NCI-H2196 treated with DMSO at 0.1 percent for 48 hours (cell line): ENCODE results near the gene UBASH3A.

Experiments used
- DNase-seq: peaks from one replicate; lab custom pipeline; 2025; ENCODE audit not compliant: unreplicated experiment; lab: John Stamatoyannopoulos, UW

UBASH3A gene

DNA sequence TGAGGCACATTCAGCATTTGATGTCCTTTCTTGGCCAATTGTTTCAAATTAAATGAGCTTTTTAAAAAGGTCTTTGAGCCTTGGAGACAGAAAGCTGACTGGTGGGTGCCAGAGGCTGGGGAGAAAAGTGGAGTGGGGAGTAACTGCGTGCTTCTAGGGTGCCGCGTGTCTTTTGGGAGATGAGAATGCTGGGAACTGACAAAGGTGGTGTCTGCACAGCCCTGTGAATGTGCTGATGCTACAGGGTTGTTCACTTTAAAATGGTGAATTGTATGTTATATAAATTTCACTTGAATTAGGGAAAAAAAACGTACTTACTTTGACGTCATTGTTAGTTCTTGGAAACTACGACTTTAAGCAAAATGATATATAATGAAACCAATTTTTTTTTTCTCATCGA is 29.2 kb upstream of the UBASH3A start:
- DNase-seq = no peak

DNA sequence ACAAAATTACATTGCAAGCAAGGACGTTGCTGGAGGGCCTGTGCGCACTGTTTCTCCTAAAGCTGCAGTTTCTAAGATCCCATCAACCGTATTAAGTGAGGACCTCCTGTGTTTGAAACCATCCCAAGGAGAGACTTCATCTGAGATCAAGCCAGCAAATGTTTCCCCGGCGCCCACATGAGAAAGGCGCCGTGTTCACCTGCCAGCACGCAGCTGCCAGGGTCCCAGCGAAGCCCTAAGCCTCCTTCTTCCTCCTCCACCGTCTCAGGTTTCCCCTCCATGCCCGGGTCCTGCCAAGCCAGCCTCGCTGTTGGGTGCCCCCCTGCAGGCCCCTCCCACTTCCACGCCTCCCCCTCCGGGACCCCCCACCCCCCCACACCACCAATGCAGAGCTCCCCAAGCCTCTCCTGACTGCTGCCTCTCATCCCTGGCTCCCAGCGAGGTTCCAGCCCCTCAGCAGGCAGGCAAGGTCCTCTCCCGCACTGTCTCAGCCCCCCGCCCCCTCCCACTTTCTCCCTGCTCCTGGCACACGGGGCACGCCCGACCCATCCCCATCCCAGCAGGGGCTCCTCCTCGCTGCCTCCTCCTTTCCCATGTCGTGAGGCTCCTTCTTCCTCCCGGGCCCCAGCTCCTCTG is 28.7 kb upstream of the UBASH3A start:
- DNase-seq = no peak

DNA sequence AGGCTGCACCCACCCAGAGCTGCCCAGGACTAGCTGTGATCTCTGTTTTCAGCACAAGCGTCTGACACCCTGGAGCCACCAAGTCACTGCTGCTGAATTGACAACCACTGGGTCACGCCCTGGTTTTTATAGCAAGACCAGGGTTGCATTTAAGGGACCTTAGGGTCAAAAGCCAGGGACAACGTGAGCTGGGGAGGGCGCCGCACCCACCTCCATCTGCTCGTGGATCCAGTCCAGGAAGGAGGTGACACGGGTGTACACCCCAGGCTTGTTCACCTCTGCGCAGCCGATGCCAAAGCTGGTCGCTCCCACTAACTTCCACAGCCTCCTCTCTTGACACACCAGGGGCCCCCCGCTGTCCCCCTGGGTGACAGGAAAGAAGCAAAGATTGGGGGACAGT is 28.2 kb upstream of the UBASH3A start:
- DNase-seq = no peak

DNA sequence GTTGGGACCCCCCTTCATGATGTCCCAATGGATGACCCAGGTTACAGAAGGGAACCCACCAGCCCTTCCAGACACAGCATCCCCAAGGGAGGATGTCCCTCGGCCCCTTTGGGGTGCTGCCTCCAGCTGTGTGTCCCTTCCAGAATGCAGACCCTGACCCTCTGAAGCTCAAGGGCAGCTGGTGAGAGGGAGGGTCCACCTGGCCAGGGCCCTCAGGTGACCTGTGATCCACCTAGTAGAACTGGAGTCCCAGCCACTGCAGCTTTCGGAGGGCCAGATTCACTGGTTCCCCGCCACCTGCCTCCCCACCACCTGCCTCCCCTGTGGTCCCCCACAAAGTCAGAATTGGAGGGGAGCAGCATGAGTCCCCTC is 27.8 kb upstream of the UBASH3A start:
- no peak for DNase-seq

DNA sequence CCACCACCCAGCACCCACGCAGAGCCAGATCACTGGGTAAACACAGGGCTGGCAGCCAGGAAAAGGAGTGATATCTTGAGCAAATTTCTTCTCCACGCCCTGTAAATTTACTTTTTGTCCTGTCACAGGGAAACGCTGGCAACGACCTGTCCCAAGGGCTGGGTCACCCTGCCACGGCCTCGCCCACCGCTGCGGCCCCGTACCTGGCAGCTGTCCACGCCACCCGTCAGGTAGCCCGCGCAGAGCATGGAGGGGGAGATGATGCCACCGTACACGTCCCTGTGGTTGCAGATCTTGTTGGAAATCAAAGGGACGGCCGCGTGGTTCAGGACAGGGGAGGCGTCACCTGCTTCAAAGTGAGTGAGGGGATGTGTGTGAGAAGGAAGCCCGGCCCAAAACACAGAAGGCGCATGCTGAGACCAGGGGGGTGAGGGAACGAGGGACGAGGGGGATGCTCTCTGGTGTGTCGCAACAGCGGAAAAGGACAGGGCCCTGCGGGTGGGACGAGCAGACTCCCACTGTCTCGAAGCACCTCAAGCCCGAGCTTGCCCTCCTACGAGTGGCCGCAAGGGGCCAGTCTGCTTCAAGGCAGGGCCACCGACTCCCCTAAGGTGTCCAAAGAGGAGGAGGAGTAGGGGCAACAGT is 27.2 kb upstream of the UBASH3A start:
- no peak for DNase-seq

DNA sequence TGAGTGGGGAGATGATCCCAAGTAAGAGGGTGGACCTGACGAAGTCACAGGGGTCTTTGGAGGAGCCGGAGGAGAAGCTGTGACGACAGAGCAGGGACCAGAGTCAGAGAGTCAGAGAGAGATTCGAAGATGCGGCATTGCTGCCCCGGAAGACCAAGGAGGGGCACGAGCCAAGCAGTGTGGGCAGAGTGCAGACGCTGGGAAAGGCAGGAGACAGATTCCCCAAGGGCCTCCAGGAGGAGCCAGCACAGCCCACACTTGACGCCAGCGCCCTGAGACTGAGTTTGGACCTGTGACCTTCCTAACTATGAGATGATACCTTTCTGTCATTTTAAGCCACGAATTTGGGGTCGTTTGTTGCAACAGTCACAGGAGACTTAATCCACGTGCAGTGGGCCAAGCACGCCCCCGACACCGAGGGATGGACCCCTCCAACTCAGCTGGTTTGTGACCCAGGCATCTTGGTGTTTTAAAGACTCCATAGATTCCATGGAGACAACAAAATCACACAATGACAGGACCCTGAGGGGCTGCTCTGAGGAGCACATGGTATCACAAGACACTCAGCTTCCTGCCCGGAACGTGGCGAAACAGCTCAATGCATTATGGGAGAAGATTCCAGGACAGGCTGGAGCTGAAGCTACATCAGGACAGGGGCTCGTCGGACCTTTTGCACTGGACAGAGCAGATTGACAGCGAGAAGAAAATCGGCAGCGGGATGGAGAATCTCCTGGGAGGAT is 26.3 kb upstream of the UBASH3A start:
- DNase-seq = no peak

DNA sequence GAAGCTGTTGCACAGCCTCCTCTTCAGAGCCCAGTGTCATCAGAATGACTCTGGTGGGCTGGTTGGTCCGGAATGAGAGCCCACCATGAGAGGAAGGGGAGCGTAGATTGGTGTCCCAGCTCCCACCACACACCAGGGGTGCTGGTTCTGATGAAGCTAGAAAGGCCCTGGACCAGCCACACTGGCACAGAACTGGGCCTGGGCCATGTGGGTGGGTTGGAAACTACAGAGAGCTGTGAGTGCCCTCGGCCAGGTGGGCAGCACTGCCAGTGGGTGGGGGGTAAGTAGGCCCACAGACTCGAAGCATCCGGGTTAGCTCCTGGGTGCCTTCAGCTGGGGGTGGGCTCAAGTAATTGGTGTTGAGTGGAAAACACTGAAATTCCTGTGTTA is 25.8 kb upstream of the UBASH3A start:
- DNase-seq = no peak

DNA sequence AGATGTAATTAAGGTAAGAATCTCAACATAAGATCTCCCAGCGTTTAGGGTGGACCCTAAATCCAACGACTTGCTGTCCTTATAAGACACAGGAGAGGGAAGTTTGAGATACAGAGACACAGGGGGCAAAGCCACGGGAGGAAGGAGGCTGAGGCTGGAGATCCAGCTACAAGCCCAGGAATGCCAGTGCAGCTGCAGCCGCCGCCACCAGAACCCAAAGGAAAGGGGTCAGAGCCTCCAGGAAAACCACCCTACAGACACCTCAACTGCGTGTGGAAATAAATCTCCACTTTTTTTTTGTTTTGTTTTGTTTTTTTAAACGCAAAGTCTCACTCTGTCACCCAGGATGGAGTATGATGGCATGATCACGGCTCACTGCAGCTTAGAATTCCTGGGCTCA is 25.3 kb upstream of the UBASH3A start:
- DNase-seq = no peak

DNA sequence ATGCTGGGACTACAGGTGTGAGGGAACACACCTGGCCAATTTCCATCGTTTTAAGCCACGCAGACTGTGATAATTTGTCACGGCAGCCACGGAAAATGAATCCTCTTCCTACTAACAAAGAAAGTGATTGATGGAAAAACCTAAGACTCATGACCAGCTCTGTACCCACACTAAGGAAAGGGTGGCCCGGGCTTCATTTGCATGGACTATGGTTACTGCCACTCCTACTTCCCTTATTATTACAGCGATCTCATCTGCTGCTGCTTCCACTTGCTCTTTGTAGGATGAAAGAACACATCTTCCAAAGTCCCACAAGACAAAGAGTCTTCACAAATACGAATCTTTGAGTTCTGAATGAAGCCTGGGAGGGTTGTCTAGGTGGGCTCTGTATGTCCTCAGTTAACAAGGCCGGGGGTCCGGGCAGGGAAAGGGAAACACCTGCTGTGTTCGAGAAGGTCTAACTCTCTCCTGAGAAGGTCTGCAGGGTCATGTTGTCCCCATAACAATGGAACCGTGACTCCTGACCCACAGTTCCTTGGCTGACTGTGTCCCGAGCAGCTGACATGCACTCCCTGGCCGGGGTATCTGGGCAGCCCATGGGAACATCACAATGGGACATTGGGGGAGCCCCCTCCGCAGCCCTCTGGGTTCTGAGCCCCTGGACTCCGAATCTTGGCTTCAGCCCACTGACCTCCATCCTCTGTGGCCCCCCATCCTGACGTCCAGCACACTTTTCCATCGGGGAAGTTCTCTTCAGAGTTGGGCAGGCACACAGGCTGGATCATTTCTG is 24.1 kb upstream of the UBASH3A start:
- no peak for DNase-seq

DNA sequence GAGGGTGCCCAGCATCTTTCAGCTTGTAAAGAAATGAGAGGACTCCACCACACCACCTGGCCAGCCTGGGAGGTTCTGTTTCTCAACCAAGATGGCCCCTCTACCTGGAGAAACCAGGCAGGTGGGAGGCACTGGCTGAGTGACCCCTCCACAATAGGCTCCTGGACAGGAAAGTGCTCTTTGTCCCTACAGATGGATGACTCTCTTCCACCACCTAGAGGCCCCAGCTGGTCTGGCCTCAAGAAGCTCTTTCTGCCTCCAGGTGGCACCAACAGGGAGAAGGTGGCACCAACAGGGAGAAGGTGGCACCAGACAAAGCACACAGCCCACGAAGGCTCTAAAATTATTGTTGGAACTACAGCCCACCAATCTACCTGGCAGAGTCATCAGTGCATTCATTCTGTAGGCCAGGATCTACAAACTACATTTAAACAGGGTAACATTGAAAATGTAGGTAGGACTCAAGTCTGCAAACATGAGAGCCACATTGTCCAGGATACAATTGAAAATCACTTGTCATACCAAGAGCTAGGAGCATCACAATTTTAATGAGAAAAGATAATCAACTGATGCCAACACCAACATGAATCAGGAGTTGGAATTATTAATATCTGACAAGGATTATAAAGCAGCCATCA is 22.2 kb upstream of the UBASH3A start:
- peak; percentile 49 for DNase-seq

DNA sequence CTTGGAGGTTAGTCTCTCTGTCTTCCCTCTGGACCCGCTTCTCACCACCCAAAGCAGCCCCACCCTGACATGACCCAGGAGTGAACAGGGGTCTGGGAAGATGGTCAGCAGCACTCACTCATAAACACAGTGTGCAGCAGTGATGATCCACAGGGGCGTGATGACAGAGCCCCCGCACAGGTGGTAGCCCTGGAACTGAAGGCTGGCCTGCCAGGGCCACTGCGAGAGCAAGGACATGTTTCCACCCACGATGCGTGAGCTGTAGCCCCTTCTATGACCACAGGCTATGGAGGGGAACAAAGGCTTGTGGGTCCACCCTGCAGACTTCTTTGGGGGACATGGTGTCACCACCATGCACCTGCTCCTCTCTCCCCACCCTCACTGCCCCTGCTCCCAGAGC is 20.8 kb upstream of the UBASH3A start:
- no peak for DNase-seq

DNA sequence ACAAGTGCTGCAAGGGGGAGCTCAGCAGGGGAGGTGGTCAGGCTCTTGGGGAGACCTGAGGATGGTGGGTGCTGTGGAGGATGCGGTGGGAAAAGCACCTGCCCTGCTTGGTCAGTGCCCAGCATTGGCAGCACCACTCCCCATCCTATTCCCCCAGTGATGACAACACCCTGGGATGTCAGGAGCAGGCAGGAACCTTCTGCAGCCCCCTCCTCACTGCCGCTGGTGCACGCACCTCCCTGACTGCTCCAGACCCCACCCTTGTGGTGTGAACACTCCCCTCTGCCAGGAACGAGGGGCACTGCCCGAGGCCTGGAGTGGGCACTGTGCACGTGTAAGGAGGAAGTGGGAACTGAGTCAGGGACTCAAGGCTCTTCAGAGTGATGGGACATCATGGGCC is 20.4 kb upstream of the UBASH3A start:
- no peak for DNase-seq

DNA sequence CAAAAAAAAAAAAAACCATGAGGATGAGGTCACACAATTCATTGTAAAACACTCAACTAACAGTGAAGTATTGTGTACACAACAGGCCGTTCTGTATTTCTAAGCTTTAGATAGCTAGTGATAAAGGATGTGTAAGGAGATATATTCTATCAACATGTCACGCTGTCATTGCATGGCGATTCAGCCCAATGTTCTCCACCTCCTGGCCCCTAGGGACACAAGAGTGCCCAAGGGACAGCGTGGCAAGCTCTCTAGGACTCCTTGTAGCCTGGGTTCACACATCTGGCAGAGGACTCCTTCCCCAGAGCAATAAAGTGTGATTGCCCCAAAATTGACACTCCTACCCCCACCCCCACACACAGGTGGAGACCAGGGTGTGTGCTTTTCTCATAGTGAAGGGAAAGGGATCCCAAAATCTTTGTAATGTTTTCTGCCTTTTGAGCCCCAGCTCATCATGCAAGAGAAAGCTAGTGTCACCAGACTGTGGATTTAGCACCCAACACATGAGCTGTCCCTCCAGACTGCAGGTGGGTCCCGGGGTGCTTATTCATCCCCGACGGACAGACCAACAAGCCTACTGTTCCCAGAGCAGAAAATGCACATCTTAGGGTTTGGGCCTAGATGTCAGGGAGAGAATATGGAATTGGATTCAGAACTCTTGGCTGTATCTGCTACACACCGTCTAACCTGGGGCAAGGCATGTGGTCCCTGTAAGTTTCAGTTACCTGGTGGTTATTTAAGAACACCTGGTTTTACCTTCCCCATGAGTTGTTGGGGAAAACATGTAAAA is 19.4 kb upstream of the UBASH3A start:
- DNase-seq = no peak

DNA sequence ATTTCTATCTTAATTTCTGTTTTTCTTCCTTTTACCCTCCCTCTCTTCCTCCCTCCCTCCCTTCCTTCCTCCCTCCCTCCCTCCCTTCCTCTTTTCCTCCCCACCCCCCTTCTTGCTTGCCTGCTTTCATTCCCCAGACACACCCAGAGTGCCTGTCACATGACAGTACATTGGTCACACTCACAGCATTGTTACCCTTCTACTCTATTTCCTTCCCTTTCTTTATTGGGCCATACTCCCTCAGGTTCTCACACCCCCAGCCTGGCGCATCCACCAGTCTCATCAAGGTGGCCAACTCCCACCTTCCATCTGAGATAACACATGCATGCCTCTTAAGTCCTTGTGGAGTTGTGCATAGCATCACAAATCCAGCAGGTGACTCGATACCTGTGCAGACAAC is 18.7 kb upstream of the UBASH3A start:
- DNase-seq = no peak

DNA sequence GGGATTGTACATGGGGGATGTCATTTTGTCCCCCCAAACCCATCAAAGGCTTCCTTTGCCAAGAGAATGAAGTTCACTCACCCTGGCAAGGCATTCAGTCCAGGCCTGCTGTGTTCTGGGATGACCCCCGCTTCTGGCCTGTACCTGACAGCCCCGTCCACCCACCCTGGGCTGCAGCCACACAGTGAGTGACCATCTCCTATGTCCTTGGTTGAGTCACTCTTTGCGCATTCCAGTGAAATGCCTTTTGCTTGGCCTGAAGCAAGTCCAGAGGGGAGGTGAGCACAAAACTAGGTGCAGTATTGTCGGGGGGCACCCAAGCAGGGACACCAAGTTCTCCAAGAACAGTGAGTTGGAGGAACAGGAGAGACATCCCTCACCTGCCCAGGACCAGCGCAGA is 18.1 kb upstream of the UBASH3A start:
- DNase-seq = no peak

DNA sequence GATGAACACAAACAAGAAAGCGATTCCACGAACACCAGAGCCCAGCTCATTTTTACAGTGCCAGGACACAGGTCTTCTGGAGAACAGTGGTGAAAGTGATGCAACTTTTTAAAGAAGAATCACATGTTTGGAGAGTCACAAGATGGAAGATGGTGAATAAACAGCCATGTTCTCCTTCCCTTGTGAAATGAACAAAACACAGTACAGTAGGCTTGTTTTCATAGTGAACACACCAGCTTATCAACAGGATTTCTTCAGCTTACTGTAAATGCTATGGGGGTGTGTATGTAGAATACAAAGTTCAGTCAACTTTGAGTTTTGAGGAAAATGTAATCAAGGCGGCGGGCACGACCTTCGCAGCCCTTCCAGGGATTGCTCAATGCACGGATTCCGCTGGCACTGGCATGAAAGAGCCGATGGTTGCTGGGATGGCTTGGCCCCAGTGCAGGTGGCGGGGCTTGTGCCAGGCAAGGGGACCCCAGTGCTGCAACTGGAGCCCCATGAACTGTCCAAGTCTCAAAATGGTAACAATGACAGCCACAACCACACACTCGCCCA is 17.6 kb upstream of the UBASH3A start:
- no peak for DNase-seq

DNA sequence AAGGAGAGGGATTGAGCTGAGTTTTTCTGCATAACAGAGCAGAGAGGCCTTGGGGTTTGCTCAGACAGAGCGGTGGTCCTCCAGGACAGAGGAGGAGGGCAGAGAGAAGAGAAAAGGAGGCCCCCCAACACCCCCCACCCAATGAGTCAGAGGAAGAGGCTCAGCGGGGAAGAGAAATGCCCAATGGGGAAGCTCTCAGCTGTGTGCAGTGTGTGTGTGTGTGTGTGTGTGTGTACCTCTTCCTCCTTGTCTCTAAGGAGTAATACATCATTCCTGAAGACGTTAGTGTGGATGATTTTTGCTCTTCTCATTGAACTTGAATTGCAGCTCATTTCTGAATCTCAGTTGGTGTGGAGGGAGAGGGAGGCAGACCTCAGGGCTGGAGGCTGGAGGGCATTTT is 16.5 kb upstream of the UBASH3A start:
- DNase-seq = no peak

DNA sequence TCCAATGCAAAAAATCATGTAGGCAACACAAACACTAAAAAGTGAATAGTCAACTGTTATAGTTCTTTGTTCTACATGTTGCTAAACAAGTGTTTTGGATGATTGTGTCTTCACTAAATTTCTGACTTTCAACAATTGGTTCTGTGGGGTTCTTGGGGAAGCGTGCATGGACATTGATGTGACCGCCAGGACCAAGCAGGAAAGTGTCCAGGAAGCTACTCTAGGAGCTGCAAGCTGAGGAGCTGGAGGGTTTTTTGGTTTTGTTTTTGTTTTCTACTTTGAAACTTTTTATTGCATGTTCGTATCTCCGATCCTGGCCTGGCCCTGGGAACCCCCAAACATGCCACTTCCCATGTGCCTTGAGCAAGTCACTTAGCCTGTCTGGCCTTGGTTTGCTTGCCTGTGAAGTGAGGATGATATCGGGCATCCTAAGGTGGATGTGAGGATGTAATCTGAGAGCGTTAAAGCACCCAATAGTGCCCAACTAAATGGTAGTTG is 15.8 kb upstream of the UBASH3A start:
- DNase-seq = no peak

DNA sequence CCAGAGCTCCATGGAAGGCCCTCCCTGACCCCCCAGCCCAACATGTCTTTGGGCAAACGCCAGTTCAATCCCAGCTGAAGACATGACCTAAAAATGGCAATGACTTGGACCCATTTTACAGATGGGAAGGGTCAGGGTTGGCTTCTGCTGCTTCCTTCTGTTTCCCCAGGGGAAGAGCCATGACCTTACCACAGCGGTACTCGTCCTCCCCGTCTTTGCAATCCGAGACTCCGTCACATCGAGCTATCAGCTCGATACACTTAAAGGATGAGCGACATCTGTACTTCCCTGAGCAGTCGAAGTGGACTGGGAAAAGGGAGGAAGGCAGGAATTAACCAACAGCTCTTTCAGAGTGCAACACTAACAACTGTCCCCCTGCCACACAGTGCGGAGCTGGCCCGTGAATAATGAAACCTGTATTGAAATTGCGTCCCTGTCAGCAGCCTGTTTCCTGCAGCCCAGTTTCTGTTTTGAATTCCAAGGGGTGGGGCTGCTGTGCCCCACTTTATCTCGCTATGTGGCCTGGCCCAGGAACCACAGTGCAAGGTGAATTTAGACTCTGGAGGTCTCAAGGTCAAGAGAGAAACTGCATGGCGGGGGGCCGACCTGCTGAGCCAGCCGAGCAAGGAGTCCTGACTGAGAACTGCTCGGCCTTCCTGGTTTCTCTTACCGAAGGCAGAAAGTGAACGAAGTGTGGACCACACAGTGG is 14.8 kb upstream of the UBASH3A start:
- peak; percentile 53 for DNase-seq
